GM08714 (cell line): ENCODE data around the gene TMEM207.
A peak's percentile ranks its signal among the peaks of the same experiment; 100 is the strongest.

ENCODE experiments used
- H3K4me3 ChIP-seq: fragments of 200-500 bp; sonication (Bioruptor generic); 2 replicates; pipeline ENCODE4 v1.5.1; 2014; ENCODE audit warnings: mild to moderate bottlenecking, low read length, inconsistent platforms
- ZNF274 ChIP-seq: IDR thresholded peaks from 2 replicates; pipeline ENCODE4 v1.6.1; 2012; ENCODE audit warnings: mild to moderate bottlenecking, low read depth, low read length

The TMEM207 gene

DNA sequence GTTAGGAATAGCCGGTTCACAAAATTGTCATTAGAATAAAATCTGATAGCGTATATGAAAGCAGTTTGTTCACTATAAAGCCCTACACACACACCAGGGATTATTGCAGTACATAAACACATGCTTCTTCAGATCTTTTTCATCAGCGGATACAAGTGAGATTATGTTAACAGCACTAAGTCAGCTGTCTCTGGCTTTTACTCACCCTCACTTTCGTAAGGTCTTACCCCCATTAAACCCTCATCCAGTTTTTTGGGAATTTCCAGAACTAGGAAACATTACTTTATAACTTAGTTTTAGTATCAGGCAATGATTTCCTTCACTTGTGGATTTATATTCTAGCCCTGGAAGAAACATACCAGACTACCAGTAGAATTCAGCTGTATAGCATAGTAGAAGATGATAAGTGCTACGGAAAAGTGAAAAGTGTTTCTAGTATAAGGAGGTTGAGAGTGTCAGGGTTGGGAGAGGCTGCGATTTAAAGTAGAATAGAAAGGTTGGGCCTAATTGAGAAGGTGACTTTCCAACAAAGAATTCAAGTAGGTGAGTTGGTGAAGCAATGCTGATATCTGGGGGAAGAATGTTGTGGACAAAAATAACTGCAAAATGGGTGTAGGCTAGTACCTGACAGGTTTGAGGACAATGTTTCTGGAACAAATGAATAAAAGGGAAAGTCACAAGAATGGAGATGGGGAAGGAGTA lies 22.7 kb downstream of the TMEM207 start:
- no peak overlapping the region for H3K4me3 ChIP-seq
- no peak for TF ChIP-seq ZNF274

DNA sequence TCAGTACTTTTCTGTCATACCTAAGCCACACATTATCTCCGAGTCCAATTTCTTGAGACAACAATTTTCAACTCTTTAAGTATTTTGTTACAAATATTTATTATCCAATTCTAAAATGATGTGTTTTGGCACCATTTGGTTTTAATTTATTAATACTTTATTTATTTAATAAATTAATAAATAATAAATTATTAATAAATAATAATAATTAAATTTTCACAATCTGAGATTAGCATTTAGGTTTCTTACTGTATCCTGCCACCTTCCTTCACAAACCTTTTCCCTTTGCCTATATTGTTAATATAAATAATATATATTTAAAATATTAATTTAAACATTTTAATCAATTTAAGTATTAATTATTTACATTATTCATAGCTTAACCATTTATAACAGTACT lies 23.9 kb downstream of the TMEM207 start:
- no peak overlapping the region for H3K4me3 ChIP-seq
- no peak for TF ChIP-seq ZNF274

DNA sequence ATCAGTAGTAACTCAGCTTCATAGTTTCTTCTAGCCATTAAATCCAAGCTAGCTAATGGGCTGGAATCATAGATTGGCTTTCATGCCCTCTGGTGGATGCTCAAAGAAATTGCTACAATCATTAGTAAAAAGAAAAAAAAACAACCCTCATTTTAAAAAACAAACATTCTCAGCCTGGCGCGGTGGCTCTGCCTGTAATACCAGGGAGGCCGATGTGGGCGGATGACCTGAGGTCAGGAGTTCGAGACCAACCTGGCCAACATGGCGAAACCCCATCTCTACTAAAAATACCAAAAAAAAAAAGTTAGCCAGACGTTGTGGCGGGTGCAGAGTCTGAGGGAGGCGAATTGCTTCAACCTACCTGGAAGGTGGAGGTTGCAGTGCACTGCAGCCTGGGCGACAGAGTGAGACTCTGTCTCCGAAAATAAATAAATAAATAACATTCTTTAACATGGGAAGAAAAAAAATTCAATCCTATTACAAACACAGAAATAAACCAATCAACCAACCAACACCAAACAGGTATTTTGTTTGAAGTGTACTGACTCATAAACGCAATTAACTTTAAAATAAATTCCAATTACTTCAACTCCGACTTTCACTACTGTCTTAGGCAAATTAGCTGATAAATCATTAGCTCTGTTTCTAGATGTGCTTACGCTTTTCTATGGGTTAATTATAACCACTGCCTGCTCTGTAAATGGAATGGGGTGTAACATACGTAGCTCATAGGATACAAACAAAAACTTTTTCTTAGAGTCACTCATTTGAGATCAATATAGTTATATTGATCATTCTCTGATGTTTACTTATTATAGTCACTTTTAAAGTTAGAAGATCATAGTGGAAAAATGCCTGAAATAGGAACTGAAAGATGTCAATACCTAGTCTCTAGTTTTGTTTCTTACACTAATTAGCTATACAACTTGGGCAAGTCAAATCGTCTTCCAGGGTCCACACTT lies 24.9 kb downstream of the TMEM207 start:
- no peak for TF ChIP-seq ZNF274
- H3K4me3 ChIP-seq, result peak overlapping the region; percentile 18; the same call in 1 of the 2 replicates

DNA sequence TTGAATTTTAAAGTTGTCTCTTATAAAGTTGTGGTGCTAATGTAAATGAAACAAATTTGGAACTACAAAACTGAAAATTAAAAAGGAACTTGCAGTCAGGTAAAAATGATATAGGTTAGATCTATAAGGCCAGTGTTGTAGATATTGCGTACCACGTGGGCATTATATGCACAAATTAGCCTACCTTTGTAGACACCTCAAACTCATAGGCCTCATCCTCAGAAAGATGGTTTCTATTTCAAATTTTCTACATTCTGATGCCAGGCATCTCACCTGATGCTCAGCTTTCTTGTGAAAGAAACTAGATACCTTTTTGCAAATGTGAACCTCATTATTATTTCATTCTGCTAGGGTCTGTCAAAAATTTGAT lies 25.6 kb downstream of the TMEM207 start:
- H3K4me3 ChIP-seq, result no peak overlapping the region
- no peak for TF ChIP-seq ZNF274

DNA sequence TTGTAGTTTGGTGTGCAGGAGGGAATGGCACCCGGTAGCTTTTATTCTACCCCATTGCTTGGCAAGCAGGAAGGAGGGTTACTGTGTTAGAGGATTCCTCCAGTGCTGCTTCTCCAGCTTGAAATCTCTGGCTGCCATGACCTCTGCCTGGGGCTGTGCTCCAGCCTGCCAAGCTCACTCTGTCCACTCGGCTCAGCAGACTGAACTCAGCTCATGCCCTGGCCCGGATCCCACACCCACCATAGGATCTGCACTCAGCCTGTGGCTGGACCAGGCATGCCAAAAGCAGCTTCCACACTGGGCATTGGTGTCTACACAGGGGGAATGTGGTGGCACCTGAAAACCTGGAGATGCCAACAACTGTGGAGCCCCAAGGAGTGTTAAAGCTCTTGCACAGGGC lies 35.4 kb downstream of the TMEM207 start:
- no peak overlapping the region for H3K4me3 ChIP-seq
- no peak for TF ChIP-seq ZNF274

DNA sequence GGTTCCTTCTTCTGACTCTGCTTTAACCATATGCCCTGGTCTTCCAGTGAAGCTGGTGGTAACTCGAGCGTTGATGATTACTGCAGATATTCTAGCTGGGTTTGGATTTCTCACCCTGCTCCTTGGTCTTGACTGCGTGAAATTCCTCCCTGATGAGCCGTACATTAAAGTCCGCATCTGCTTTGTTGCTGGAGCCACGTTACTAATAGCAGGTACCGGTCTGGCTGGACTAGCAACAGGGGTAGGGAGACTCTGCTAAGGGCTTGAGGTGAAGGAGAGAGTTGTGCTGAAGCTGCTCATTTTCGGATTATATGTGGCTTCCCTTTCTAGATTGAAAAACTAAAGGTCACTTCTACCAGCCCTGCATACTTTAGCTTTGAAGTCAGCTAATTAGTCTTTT lies 45.0 kb downstream of the TMEM207 start:
- TF ChIP-seq ZNF274, result no peak
- H3K4me3 ChIP-seq, result no peak overlapping the region

DNA sequence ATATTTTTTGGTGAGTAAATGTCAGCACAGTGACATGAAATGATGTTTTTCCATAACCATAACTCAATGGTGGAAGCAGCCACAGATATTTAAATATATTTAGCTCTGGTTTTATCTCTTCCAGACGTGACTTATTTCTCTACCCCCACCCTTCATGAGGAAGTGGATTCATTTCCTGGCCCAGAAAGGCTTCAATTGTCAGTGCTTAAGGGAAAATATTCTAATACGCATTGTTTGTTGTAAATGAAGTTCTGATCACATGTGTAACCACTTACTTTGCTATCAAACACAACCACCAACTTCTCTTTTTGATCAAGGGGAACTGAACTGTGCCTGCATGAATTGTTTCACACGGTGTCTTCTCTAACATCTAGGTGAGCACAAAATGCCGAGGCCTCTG lies 47.7 kb downstream of the TMEM207 start:
- H3K4me3 ChIP-seq, result no peak overlapping the region
- no peak for TF ChIP-seq ZNF274

DNA sequence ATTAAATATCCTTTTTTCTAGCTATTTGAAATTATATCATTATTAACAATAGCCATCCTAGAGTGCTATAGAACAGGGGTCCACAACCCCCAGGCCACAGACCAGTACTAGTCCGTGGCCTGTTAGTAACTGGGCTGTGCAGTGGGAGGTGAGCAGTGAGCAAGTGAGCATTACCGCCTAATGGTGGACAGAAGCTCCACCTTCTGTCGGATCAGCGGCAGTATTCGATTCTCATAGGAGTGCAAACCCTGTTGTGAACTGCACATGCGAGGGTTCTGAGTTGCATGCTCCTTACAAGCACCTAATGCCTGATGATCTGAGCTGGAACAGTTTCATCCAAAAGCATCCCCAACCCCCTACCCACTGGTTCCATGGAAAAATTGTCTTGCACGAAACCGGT lies 50.0 kb downstream of the TMEM207 start:
- no peak overlapping the region for H3K4me3 ChIP-seq
- TF ChIP-seq ZNF274, result no peak

DNA sequence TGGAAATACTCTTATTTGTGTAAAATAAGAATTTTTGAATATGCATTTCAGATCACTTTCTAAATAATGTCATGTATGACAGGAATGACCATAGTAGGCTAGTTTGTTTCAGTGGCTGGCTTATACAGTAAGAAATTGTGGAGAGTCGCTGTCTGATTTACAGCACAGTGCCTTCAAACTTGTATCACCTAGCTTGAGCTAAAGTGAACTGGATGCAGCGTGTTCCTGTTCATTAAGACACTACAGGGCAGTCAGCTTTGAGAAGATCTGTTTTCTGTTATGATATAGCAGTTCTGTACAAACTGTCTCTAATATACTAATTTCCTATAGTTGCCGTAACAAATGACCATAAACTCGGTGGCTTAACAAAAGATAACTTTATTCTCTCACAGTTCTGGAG lies 51.8 kb downstream of the TMEM207 start:
- no peak overlapping the region for H3K4me3 ChIP-seq

DNA sequence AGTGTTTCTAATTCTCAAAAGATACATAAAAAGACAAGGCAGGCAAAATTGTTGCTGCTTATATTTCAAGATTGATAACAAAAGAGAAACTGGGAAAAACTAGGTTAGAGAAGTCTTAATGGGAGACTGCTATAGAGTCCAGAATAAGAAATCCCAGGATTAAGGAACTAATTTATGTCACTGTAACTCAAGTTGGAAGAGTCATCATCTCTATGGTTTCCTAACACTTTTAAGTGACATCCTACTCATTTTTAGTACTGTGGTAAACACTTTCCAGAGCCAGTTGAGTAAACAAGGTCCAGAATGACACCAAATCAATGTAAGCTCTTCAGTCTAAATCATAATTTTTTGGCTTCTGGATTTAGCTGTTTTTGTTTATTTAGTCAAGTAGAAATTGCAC lies 53.7 kb downstream of the TMEM207 start:
- H3K4me3 ChIP-seq, result no peak overlapping the region
- no peak for TF ChIP-seq ZNF274

More for the DNA sequence above, 51.8 kb downstream of the TMEM207 start:
- TF ChIP-seq ZNF274, result no peak

DNA sequence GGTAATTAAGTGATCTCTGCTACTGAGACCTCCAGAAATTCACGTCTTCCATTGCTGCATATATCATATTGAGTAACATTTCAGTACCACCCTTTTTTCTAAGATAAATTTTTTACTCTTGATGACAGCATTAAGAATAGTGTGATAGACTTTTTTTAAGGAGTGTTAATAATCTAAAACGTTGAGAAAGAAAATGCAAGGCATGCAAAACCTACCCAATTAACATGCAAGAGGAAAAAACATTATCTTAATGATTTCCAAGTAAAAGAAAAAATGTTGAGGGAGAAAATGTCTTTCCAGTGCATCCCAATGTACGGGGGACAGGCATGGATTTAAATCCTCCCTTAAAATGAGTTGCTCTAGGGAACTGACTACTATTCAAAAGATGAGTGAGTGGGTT lies 61.0 kb downstream of the TMEM207 start:
- no peak overlapping the region for H3K4me3 ChIP-seq
- TF ChIP-seq ZNF274, result no peak

DNA sequence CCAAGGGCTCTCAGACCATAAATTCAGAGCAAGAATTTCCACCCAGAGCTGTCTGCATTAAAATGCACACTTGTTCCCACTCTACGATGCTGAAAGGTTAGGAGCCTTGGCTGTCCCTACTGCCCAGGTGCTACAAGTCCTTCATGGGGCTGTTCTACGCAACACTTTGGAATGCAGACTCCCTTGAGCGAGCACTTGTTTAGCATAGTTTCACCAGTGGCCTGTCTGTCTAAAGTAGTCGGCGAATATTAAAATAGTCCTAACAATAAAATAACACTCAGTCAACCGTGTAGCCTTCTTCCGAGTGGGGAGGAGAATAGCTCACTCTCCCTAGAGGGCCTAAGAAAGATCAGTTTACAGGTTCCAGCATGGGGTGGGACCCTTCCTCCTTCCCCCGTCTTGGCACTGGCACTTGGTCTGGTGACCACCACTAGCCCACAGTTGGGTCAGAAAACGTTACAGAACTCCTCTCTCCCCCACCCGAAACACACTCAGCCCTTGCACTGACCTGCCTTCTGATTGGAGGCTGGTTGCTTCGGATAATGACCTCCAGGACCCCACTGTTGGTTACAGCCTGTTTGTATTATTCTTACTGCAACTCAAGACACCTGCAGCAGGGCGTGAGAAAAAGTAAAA lies 62.0 kb downstream of the TMEM207 start, which contains the start of gene CLDN16:
Gene CLDN16 (plus strand): TSS at position 586 of the 636 bp plus-strand sequence. CDS start 167 bp downstream, outside the sequence.
- no peak for TF ChIP-seq ZNF274
- H3K4me3 ChIP-seq, result no peak within 1 kb of the TSS

DNA sequence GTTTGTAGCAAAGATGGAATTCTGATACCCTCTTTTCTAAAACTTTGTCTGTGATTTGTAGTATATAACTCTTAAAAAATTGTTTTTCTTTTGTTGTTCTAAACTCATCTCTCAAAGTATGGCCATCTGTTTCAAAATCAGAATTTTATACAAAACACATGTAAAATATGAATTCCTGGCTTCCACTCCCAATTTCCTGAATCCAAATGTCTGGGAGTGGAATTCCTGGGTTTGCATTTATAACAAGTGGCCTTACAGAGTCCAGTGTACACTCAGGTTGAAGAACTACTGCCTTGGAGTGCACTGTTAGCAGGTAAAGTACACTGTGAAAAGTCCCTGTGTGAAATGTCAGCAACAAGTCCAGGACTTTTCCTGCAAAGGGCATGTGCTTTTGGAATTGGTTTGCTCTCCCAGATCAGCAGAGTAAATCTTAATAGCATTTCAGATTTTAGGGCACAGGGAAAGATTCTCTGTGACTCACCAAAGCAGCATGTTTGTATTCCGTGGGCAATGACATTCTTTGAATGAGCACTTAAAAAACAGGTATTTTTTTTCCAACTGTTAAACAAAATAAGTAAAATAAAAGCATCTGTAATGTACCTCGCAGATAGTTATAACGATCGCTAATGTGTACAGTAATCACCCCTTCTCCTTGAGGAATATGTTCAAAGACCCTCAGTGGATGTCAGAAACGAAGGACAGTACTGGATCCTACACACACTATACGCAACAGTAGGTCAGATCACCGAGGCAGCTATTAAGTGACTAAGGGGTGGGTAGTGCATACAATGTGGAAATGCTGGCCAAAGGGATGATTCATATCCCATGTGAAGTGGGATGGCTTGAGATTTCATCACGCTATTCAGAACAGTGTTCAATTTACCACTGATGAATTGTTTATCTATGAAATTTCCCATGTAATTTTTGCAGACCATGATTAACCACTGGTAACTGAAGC lies 63.7 kb downstream of the TMEM207 start:
- TF ChIP-seq ZNF274, result no peak
- H3K4me3 ChIP-seq, result no peak overlapping the region

DNA sequence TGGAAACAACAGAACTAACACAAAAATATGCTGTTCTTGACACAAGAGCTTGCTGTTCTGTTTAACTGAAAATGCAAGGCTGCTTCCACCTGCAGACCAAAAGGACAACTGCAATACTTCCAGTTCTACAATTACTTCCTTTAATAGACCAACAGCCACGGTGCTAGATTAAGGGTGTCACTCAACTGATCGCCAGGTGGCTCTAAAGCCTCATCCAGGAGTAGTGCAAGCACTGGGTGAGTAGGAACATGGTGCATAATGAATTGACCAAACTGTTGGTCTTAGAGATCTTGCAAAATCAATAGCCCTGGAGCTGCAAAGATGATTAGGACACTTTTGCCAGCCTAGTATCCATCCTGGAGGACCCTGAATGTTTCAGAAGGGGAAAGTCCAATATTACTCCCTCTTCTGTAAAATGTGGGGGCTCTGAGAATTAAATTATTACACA lies 65.4 kb downstream of the TMEM207 start:
- TF ChIP-seq ZNF274, result no peak

More for the DNA sequence above, 65.4 kb downstream of the TMEM207 start:
- no peak overlapping the region for H3K4me3 ChIP-seq
